Measurements from ENCODE around the gene ELMOD1. TPM values are rescaled to one million over a fixed set of nuclear protein-coding genes. Genes with fewer than 3 reads are reported as not detected.

Gene ELMOD1
- total RNA-seq, 2 experiments from 2014 or later: not detected

- Histone ChIP-seq H3K36me3 (ENCODE audit: insufficient read depth, low read length) (no peaks in the 10 kb centered on the region), H3K9me3 (ENCODE audit: control insufficient read depth in 1 of 2, insufficient read depth in 1 of 2, low read length in 2 of 2) (no peaks in the 10 kb centered on the region), H3K4me1 (ENCODE audit: insufficient read depth, low read length) (no peaks in the 10 kb centered on the region), H3K27ac (ENCODE audit: low read depth in 1 of 2, low read length in 2 of 2) (no peak overlapping the region), H3K4me3 (ENCODE audit: low read length) (no peak overlapping the region), H3K27me3 (ENCODE audit: control insufficient read depth in 1 of 2, insufficient read depth in 2 of 2, low read length in 2 of 2) (peaks cover 4 to 24% of the 10 kb centered on the region in 2 experiments)
- Mint-ChIP-seq H3K9me3 (no peaks in the 10 kb centered on the region), H3K36me3 (ENCODE audit: low read depth) (no peaks in the 10 kb centered on the region), H3K4me3 (no peak overlapping the region), H3K27ac (no peak overlapping the region), H3K4me1 (ENCODE audit: low read depth) (no peaks in the 10 kb centered on the region), H3K27me3 (peaks cover 51% of the 10 kb centered on the region)
- TF ChIP-seq CTCF (IDR thresholded peaks at IDR 0.05): no peak
- ChIA-PET CTCF (interaction anchor here (0.9 kb wide), 1 partner anchor 10 kb away, joined by 3 read pairs; no protein-coding TSS in a partner anchor), POLR2A (no interaction called here)
- DNase-seq (no peak), ATAC-seq (ENCODE audit: poor library complexity) (no peak)
- intact Hi-C loops (cut with DNase I, micrococcal nuclease): no loop called here
Measured at GRCh38 chr11:107695446-107695845, 104.5 kb downstream of the ELMOD1 start.

GRCh38 chr11:107696140-107696539, 105.2 kb downstream of the ELMOD1 start:
- Histone ChIP-seq H3K4me3 (ENCODE audit: low read length) (no peak overlapping the region), H3K27me3 (ENCODE audit: control insufficient read depth in 1 of 2, insufficient read depth in 2 of 2, low read length in 2 of 2) (peaks cover 4 to 19% of the 10 kb centered on the region in 2 experiments), H3K36me3 (ENCODE audit: insufficient read depth, low read length) (no peaks in the 10 kb centered on the region), H3K27ac (ENCODE audit: low read depth in 1 of 2, low read length in 2 of 2) (no peak overlapping the region), H3K9me3 (ENCODE audit: control insufficient read depth in 1 of 2, insufficient read depth in 1 of 2, low read length in 2 of 2) (no peaks in the 10 kb centered on the region), H3K4me1 (ENCODE audit: insufficient read depth, low read length) (no peaks in the 10 kb centered on the region)
- ATAC-seq (ENCODE audit: poor library complexity) (no peak), DNase-seq (no peak)
- H3K4me1 Mint-ChIP-seq (ENCODE audit: low read depth): no peaks in the 10 kb centered on the region
- no peak for TF ChIP-seq CTCF (IDR thresholded peaks at IDR 0.05)
- CTCF ChIA-PET: interaction anchor here (1.5 kb wide), 1 partner anchor 14 kb away, joined by 3 read pairs; no protein-coding TSS in a partner anchor
- intact Hi-C loops (cut with DNase I, micrococcal nuclease): no loop called here
- no peaks in the 10 kb centered on the region for H3K36me3 Mint-ChIP-seq (ENCODE audit: low read depth)
- no peaks in the 10 kb centered on the region for H3K9me3 Mint-ChIP-seq
- peaks cover 49% of the 10 kb centered on the region for H3K27me3 Mint-ChIP-seq
- POLR2A ChIA-PET: no interaction called here
- no peak overlapping the region for H3K4me3 Mint-ChIP-seq
- no peak overlapping the region for H3K27ac Mint-ChIP-seq

DNA sequence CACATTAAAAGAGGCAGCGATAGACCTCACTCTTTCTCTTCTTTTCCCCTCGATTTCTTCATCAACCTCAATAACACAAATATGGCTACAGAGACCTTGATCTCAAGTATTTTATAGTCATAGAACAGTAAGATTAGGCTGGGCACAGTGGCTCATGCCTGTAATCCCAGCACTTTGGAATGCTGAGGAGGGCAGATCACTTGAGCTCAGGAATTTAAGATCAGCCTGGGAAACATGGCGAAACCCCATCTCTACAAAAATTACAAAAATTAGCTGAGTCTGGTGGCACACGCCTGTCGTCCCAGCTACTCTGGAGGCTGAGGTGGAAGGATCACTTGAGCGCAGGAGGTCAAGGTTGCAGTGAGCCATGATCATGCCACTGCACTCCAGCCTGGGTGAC, 106.3 kb downstream of the ELMOD1 start:
- no peaks in the 10 kb centered on the region for H3K36me3 ChIP-seq (ENCODE audit: insufficient read depth, low read length)
- H3K4me3 ChIP-seq (ENCODE audit: low read length): no peak overlapping the region
- POLR2A ChIA-PET: interaction anchor here (1.1 kb wide), 1 partner anchor 8 kb away, joined by 6 read pairs; no protein-coding TSS in a partner anchor
- Mint-ChIP-seq H3K27me3 (peaks cover 41% of the 10 kb centered on the region), H3K36me3 (ENCODE audit: low read depth) (no peaks in the 10 kb centered on the region), H3K4me1 (ENCODE audit: low read depth) (no peaks in the 10 kb centered on the region), H3K4me3 (no peak overlapping the region), H3K27ac (no peak overlapping the region), H3K9me3 (no peaks in the 10 kb centered on the region)
- peaks cover 4 to 12% of the 10 kb centered on the region in 2 experiments for H3K27me3 ChIP-seq (ENCODE audit: control insufficient read depth in 1 of 2, insufficient read depth in 2 of 2, low read length in 2 of 2)
- no peak for DNase-seq
- ATAC-seq (ENCODE audit: poor library complexity): no peak
- H3K4me1 ChIP-seq (ENCODE audit: insufficient read depth, low read length): no peaks in the 10 kb centered on the region
- CTCF ChIA-PET: interaction anchor here (1.5 to 2.1 kb wide), 2 partner anchors 8 to 13 kb away, joined by 3 to 6 read pairs; no protein-coding TSS in a partner anchor
- H3K9me3 ChIP-seq (ENCODE audit: control insufficient read depth in 1 of 2, insufficient read depth in 1 of 2, low read length in 2 of 2): no peaks in the 10 kb centered on the region
- no peak overlapping the region for H3K27ac ChIP-seq (ENCODE audit: low read depth in 1 of 2, low read length in 2 of 2)
- intact Hi-C loops (cut with DNase I, micrococcal nuclease): no loop called here
- TF ChIP-seq CTCF (IDR thresholded peaks at IDR 0.05): no peak

All from CD4-positive, alpha-beta T cell (primary cell).